ENCODE data around the gene ISX. TPM values are rescaled to one million over a fixed set of nuclear protein-coding genes. Genes with fewer than 3 reads are reported as not detected.

ISX gene
- total and polyA plus RNA-seq, 10 donors: not detected

DNA sequence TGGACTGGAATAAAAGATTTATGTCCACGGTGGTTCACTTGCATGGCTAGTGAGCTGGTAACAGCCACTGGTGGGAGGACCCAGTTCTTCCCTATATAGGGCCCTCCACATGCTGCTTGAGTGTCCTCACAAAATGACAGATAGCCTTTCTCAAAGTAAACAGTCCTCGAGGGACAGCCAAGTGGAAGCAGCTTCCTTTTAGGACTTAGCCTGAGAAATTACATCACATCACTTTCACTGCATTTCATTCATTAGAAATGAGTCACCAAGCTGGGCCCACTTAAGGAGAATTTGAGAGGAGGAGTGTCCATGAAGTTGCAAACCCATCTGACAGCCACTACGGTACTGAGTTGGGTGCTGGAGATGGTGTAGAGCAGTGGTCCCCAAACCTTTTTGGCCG is 7.0 kb downstream of the ISX start:
- 63 to 79% (median 71%) methylated on average over 4 of the region's 4 CpGs for WGBS, 5 donors
- peaks cover 0 to 16% (median 0%) of the 10 kb centered on the region in 7 donors for H3K27me3 ChIP-seq (replicated peaks in 1 of 7)
- H3K4me1 ChIP-seq: no peaks in the 10 kb centered on the region
- TF ChIP-seq POLR2A (IDR thresholded peaks at IDR 0.05) (no peak), CTCF (IDR thresholded peaks at IDR 0.05 in 8 of 11, conservative IDR thresholded peaks at IDR 0.05 in 3 of 11) (no peak), POLR2AphosphoS5 (IDR thresholded peaks at IDR 0.05) (no peak)
- no peaks in the 10 kb centered on the region for H3K36me3 ChIP-seq
- no peak overlapping the region for H3K27ac ChIP-seq
- DNase-seq: no peak
- intact Hi-C loops (cut with DNase I; ENCODE audit: low total_unique reads): no loop called here
- H3K4me3 ChIP-seq: no peak overlapping the region
- H3K9me3 ChIP-seq: no peaks in the 10 kb centered on the region

DNA sequence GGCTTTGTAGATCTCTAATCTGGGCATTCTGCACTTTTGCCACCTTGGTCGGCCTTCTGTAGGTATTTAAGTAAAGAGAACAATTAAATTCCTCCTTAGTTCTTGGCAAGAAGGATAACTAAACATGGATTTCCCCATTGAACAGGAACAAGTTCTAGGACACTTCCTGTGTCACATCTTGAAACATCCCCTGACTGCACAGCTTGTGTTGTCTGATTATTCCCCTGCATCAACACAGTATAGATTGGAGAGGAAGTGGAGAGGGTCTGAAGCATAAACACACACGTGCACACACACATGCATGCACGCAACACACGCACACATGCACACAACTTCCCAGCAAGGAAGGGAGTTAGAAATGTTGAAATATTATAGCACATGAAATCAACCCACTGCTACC is 8.6 kb downstream of the ISX start:
- H3K27me3 ChIP-seq (replicated peaks in 1 of 7): peaks cover 0 to 26% (median 0%) of the 10 kb centered on the region in 7 donors
- no peaks in the 10 kb centered on the region for H3K4me1 ChIP-seq
- no peak for TF ChIP-seq CTCF (IDR thresholded peaks at IDR 0.05 in 8 of 11, conservative IDR thresholded peaks at IDR 0.05 in 3 of 11)
- TF ChIP-seq POLR2A (IDR thresholded peaks at IDR 0.05): no peak
- no peak for TF ChIP-seq POLR2AphosphoS5 (IDR thresholded peaks at IDR 0.05)
- no peak for DNase-seq
- no peaks in the 10 kb centered on the region for H3K36me3 ChIP-seq
- WGBS, 5 donors: 76 to 84% (median 83%) methylated on average over 4 of the region's 4 CpGs
- intact Hi-C loops (cut with DNase I; ENCODE audit: low total_unique reads): no loop called here
- no peaks in the 10 kb centered on the region for H3K9me3 ChIP-seq
- no peak overlapping the region for H3K4me3 ChIP-seq
- no peak overlapping the region for H3K27ac ChIP-seq

- WGBS, 5 donors: 82 to 85% (median 83%) methylated on average over 6 of the region's 6 CpGs
- DNase-seq: no peak
- Histone ChIP-seq H3K9me3 (no peaks in the 10 kb centered on the region), H3K27ac (no peak overlapping the region), H3K27me3 (replicated peaks in 1 of 7) (peaks cover 0 to 32% (median 0%) of the 10 kb centered on the region in 7 donors), H3K4me3 (no peak overlapping the region), H3K36me3 (no peaks in the 10 kb centered on the region), H3K4me1 (no peaks in the 10 kb centered on the region)
- TF ChIP-seq CTCF (IDR thresholded peaks at IDR 0.05 in 8 of 11, conservative IDR thresholded peaks at IDR 0.05 in 3 of 11): no peak
- no peak for TF ChIP-seq POLR2A (IDR thresholded peaks at IDR 0.05)
- TF ChIP-seq POLR2AphosphoS5 (IDR thresholded peaks at IDR 0.05): no peak
- intact Hi-C loops (cut with DNase I; ENCODE audit: low total_unique reads): no loop called here
These were observed 10.7 kb downstream of the ISX start for GRCh38 chr22:35076630-35077029.

GRCh38 chr22:35085621-35086020 is 19.7 kb downstream of the ISX start:
- intact Hi-C loops (cut with DNase I; ENCODE audit: low total_unique reads): no loop called here
- TF ChIP-seq POLR2A (IDR thresholded peaks at IDR 0.05) (no peak), CTCF (IDR thresholded peaks at IDR 0.05 in 8 of 11, conservative IDR thresholded peaks at IDR 0.05 in 3 of 11) (no peak), POLR2AphosphoS5 (IDR thresholded peaks at IDR 0.05) (no peak)

More at GRCh38 chr22:35085621-35086020, 19.7 kb downstream of the ISX start:
- peaks cover 0 to 17% (median 5%) of the 10 kb centered on the region in 8 donors for H3K9me3 ChIP-seq
- no peak overlapping the region for H3K27ac ChIP-seq
- H3K27me3 ChIP-seq (replicated peaks in 1 of 7): peaks cover 0 to 44% (median 0%) of the 10 kb centered on the region in 7 donors
- H3K4me1 ChIP-seq: no peaks in the 10 kb centered on the region
- DNase-seq: no peak
- no peaks in the 10 kb centered on the region for H3K36me3 ChIP-seq
- WGBS, 5 donors: 70 to 89% (median 73%) methylated on average over 3 of the region's 3 CpGs
- no peak overlapping the region for H3K4me3 ChIP-seq
